RPMI7951 (cell line): ENCODE results near the gene GALNT10. TPM values are rescaled to one million over a fixed set of nuclear protein-coding genes. Genes with fewer than 3 reads are reported as not detected.

ENCODE experiments used
- DNase-seq: peaks from one replicate; pipeline ENCODE4 v3.0.0-alpha.2; 2012; ENCODE audit warnings: low read depth
- total RNA-seq: library from RNA; depleted of rRNA; stranded (reverse); fragments of >200 nt; shearing (Covaris generic); gene quantifications from 2 replicates; pipeline ENCODE4 v1.2.3, GENCODE V29; 2014

GALNT10 gene
- total RNA-seq, 1 experiment from 2014 or later, result 27.9 TPM

GRCh38 chr5:154403776-154404387, 213.3 kb downstream of the GALNT10 start:
- no peak for DNase-seq

GRCh38 chr5:154405078-154405792, 214.7 kb downstream of the GALNT10 start:
- DNase-seq, result peak; percentile 66

GRCh38 chr5:154406231-154406630, 215.7 kb downstream of the GALNT10 start:
- DNase-seq, result peak; percentile 18

- DNase-seq, result no peak
Observed at GRCh38 chr5:154406826-154407225, 216.3 kb downstream of the GALNT10 start.

- no peak for DNase-seq
Observed at GRCh38 chr5:154408811-154409210, 218.3 kb downstream of the GALNT10 start.

GRCh38 chr5:154409230-154409840, 218.8 kb downstream of the GALNT10 start:
- DNase-seq, result no peak

GRCh38 chr5:154410008-154410407, 219.5 kb downstream of the GALNT10 start:
- no peak for DNase-seq

- no peak for DNase-seq
Observed at GRCh38 chr5:154410786-154411185, 220.3 kb downstream of the GALNT10 start.

GRCh38 chr5:154411338-154411737, 220.8 kb downstream of the GALNT10 start:
- no peak for DNase-seq

- DNase-seq, result no peak
Observed at GRCh38 chr5:154412316-154412715, 221.8 kb downstream of the GALNT10 start.

GRCh38 chr5:154412925-154413324, 222.4 kb downstream of the GALNT10 start:
- no peak for DNase-seq

GRCh38 chr5:154415114-154415513, 224.6 kb downstream of the GALNT10 start:
- no peak for DNase-seq

- no peak for DNase-seq
Observed at GRCh38 chr5:154418344-154418820, 227.8 kb downstream of the GALNT10 start.

- DNase-seq, result no peak
Observed at GRCh38 chr5:154419236-154419635, 228.7 kb downstream of the GALNT10 start.

GRCh38 chr5:154421868-154422267, 231.3 kb downstream of the GALNT10 start:
- DNase-seq, result peak; percentile 9

- no peak for DNase-seq
Observed at GRCh38 chr5:154422298-154422697, 231.8 kb downstream of the GALNT10 start.

- DNase-seq, result no peak
Observed at GRCh38 chr5:154428208-154428607, 237.7 kb downstream of the GALNT10 start.

- no peak for DNase-seq
Observed at GRCh38 chr5:154429341-154429740, 238.8 kb downstream of the GALNT10 start.

- no peak for DNase-seq
Observed at GRCh38 chr5:154430466-154430865, 239.9 kb downstream of the GALNT10 start.

GRCh38 chr5:154430961-154431630, 240.6 kb downstream of the GALNT10 start:
- DNase-seq, result no peak

- no peak for DNase-seq
Observed at GRCh38 chr5:154435226-154435625, 244.7 kb downstream of the GALNT10 start.

GRCh38 chr5:154437281-154437965, 246.9 kb downstream of the GALNT10 start:
- no peak for DNase-seq
